BJ (cell line): ENCODE results near the gene ENTR1. TPM values are rescaled to one million over a fixed set of nuclear protein-coding genes. Genes with fewer than 3 reads are reported as not detected.

Experiments
- CTCF ChIA-PET: fragments of 350-600 bp; formaldehyde crosslinking; extraction: SDS; loops from one replicate; lab custom pipeline; 2021; ENCODE audit warnings: antibody characterized with exemption, inconsistent platforms; lab: Yijun Ruan, JAX
- POLR2A ChIA-PET: fragments of 300-600 bp; sonication (Branson Sonifier 250); formaldehyde crosslinking; extraction: SDS; loops from one replicate; lab custom pipeline; 2021; ENCODE audit warnings: antibody characterized with exemption; lab: Charles Lee
- DNase-seq: peaks from one replicate; pipeline ENCODE4 v3.0.0-alpha.2; 2011; ENCODE audit warnings: low read depth
- H3K27me3 ChIP-seq: 2 replicates; pipeline ENCODE4 v1.6.0; 2011; ENCODE audit warnings: low read length; ENCODE audit not compliant: control insufficient read depth, insufficient read depth
- H3K36me3 ChIP-seq: 2 replicates; pipeline ENCODE4 v1.5.1; 2011; ENCODE audit warnings: low read length; ENCODE audit not compliant: control insufficient read depth, insufficient read depth
- H3K4me3 ChIP-seq: 2 replicates; pipeline ENCODE4 v1.5.1; 2011; ENCODE audit warnings: low read depth, mild to moderate bottlenecking, control low read depth, low read length
- polyA plus RNA-seq: library from polyadenylated mRNA; depleted of rRNA; stranded (reverse); fragments of >200 nt; gene quantifications from 2 replicates; pipeline ENCODE4 v1.2.3, GENCODE V29; 2011; rRNA removed
- TF ChIP-seq, protein P1 (sequence below): IDR thresholded peaks from 2 replicates; pipeline ENCODE4 v1.5.1; 2011; ENCODE audit warnings: low read depth, mild to moderate bottlenecking, control low read depth, inconsistent platforms, low read length, moderate library complexity; ENCODE audit not compliant: insufficient read depth

ENTR1 gene
- polyA plus RNA-seq, 1 experiment: 28.0 TPM

DNA sequence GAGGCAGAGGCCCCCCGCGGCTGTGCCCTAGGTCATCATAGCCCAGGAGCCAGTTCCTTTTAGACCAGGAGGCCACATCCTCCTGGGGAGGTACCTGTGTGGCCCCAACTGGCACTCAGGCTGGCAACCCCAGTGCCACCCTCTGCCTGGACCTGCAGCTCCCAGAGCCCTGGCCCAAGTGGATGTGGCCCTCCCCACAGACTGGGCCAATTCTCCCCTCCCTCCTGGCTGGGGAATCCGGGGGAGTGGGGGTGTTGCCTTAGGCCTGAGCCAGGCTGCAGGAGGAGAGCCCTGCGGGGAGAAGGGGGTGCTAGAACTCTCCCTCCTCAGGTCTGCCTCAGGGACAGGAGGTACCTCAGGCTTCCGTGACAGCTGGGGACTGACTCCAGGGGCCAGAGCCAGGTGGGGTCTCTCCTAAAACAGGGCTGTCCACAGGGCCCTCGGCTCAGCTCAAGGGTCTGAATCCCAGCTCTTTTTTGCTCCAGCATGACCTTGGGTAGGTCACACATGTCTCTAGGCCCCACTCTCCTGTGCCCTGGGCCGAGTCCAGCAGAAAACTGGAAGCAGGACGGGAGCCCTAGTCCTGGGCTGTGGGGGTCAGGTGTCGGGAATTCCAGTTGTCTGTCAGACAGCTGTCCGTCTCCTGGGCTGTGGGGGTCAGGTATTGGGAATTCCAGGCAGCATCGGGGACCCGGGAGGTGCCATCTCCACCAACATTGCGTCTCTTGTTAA, 56.5 kb downstream of the ENTR1 start:
- Histone ChIP-seq H3K4me3 (no peak overlapping the region), H3K36me3 (peaks cover 50% of the 10 kb centered on the region), H3K27me3 (no peaks in the 10 kb centered on the region)
- no peak for DNase-seq
- ChIA-PET POLR2A (interaction anchor here (0.6 kb wide), 1 partner anchor 29 kb away, joined by 4 read pairs; no protein-coding TSS in a partner anchor), CTCF (interaction anchor here (0.8 to 1.6 kb wide), 4 partner anchors 8 to 42 kb away, joined by 3 to 9 read pairs (median 4); partner anchors contain the start of gene DNLZ)
- TF ChIP-seq, protein P1, sequence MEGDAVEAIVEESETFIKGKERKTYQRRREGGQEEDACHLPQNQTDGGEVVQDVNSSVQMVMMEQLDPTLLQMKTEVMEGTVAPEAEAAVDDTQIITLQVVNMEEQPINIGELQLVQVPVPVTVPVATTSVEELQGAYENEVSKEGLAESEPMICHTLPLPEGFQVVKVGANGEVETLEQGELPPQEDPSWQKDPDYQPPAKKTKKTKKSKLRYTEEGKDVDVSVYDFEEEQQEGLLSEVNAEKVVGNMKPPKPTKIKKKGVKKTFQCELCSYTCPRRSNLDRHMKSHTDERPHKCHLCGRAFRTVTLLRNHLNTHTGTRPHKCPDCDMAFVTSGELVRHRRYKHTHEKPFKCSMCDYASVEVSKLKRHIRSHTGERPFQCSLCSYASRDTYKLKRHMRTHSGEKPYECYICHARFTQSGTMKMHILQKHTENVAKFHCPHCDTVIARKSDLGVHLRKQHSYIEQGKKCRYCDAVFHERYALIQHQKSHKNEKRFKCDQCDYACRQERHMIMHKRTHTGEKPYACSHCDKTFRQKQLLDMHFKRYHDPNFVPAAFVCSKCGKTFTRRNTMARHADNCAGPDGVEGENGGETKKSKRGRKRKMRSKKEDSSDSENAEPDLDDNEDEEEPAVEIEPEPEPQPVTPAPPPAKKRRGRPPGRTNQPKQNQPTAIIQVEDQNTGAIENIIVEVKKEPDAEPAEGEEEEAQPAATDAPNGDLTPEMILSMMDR: no peak

DNA sequence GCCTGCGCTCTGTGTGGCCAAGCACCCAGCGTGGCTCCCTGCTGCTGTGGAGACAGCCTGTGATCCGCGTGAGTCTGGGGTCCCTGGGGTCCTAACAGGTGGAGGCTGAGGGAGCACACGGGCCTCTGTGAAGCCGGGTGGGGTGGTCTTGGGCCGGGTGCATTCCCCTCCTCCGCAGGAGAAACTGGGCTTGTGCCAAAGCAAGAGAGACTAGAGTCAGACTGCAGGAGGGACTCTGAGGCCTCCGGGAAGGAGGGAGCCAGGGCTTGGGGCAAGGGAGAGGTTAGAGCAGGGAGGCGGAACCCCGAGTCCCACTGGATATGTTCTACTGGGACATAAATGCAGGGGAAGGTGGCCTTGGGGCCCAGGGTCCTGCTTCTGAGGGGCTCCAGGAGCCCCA, 57.3 kb downstream of the ENTR1 start:
- TF ChIP-seq, protein P1: no peak
- Histone ChIP-seq H3K4me3 (no peak overlapping the region), H3K36me3 (peaks cover 52% of the 10 kb centered on the region), H3K27me3 (no peaks in the 10 kb centered on the region)
- ChIA-PET CTCF (interaction anchor here (1.0 kb wide), 1 partner anchor 8 kb away, joined by 5 read pairs; no protein-coding TSS in a partner anchor), POLR2A (no interaction called here)
- DNase-seq: no peak

DNA sequence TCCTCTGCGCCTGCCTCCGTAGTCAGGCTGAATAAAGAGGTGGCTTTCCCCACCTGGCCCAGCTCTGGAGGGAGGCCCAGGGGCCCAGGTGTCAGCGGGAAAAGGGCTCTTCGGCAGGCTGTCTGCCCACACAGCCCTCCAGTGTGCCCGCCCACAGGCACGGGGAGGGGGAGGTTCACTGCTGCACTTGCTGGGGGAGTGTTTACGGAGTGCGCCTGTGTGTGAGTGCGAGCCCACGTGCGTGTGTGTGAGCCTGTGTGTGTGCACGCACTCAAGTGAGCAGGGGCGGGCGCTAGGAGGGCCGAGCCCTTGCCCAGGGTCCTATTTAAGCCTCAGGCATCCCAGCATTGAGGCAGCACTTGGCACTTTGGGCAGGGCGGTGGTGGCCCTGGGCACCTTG, 57.7 kb downstream of the ENTR1 start:
- H3K27me3 ChIP-seq: no peaks in the 10 kb centered on the region
- DNase-seq: no peak
- no peak overlapping the region for H3K4me3 ChIP-seq
- TF ChIP-seq, protein P1: no peak
- peaks cover 54% of the 10 kb centered on the region for H3K36me3 ChIP-seq
- ChIA-PET POLR2A (no interaction called here), CTCF (no interaction called here)

Other genes with a start within 250 kb of the ENTR1 start
- not detected in 2 replicates for gene LHX3, start 205.5 kb downstream of the ENTR1 start, polyA plus RNA-seq
- gene QSOX2, start 164.8 kb downstream of the ENTR1 start, polyA plus RNA-seq: 7.0 and 7.2 TPM in 2 replicates
- not detected in 2 replicates for gene CCDC187, start 106.5 kb downstream of the ENTR1 start, polyA plus RNA-seq
- 19.2 and 33.1 TPM in 2 replicates for gene GPSM1, start 83.1 kb downstream of the ENTR1 start, polyA plus RNA-seq
- gene DNLZ, start 46.9 kb downstream of the ENTR1 start, polyA plus RNA-seq: 7.2 and 8.5 TPM in 2 replicates
- gene CARD9, start 36.9 kb downstream of the ENTR1 start, polyA plus RNA-seq: 12.9 and 21.3 TPM in 2 replicates
- 1.6 and 1.7 TPM in 2 replicates for gene SNAPC4, start 10.4 kb downstream of the ENTR1 start, polyA plus RNA-seq
- gene PMPCA, start within 50 bp of the ENTR1 start, polyA plus RNA-seq: 43.9 and 61.6 TPM in 2 replicates
- gene INPP5E, start 29.2 kb upstream of the ENTR1 start, polyA plus RNA-seq: 3.7 and 5.6 TPM in 2 replicates
- gene SEC16A, start 72.4 kb upstream of the ENTR1 start, polyA plus RNA-seq: 15.5 and 24.4 TPM in 2 replicates
- gene NOTCH1, start 135.4 kb upstream of the ENTR1 start, polyA plus RNA-seq: 0.97 and 1.3 TPM in 2 replicates